Measurements from ENCODE around the gene TMEM258.

TMEM258 gene

GRCh38 chr11:61820174-61820573 lies 27.8 kb upstream of the TMEM258 start:
- no peak for DNase-seq (ENCODE audit: low spot score)

GRCh38 chr11:61817471-61818202 lies 25.2 kb upstream of the TMEM258 start:
- no peak for DNase-seq (ENCODE audit: low spot score)

- no peak for DNase-seq (ENCODE audit: low spot score)
Observed at GRCh38 chr11:61816736-61817455, 24.5 kb upstream of the TMEM258 start, which contains the start of gene FADS1. TSS of gene FADS1 (minus strand) at chr11:61817003. CDS start at chr11:61816929, 74 bp downstream.

- no peak for DNase-seq (ENCODE audit: low spot score)
Observed at GRCh38 chr11:61815790-61816735, 23.7 kb upstream of the TMEM258 start.

GRCh38 chr11:61814958-61815789 lies 22.8 kb upstream of the TMEM258 start:
- no peak for DNase-seq (ENCODE audit: low spot score)

GRCh38 chr11:61814247-61814957 lies 22.0 kb upstream of the TMEM258 start:
- DNase-seq (ENCODE audit: low spot score): peak; percentile 23

GRCh38 chr11:61812736-61813411 lies 20.5 kb upstream of the TMEM258 start:
- DNase-seq (ENCODE audit: low spot score): no peak

GRCh38 chr11:61811831-61812230 lies 19.4 kb upstream of the TMEM258 start:
- DNase-seq (ENCODE audit: low spot score): no peak

GRCh38 chr11:61810671-61811175 lies 18.3 kb upstream of the TMEM258 start:
- DNase-seq (ENCODE audit: low spot score): no peak

GRCh38 chr11:61806785-61807184 lies 14.4 kb upstream of the TMEM258 start:
- DNase-seq (ENCODE audit: low spot score): no peak

GRCh38 chr11:61805146-61805545 lies 12.7 kb upstream of the TMEM258 start:
- no peak for DNase-seq (ENCODE audit: low spot score)

GRCh38 chr11:61803889-61804647 lies 11.7 kb upstream of the TMEM258 start:
- DNase-seq (ENCODE audit: low spot score): no peak

GRCh38 chr11:61802605-61803004 lies 10.2 kb upstream of the TMEM258 start:
- no peak for DNase-seq (ENCODE audit: low spot score)

- no peak for DNase-seq (ENCODE audit: low spot score)
Observed at GRCh38 chr11:61800331-61801281, 8.2 kb upstream of the TMEM258 start.

- DNase-seq (ENCODE audit: low spot score): no peak
Observed at GRCh38 chr11:61799665-61800284, 7.4 kb upstream of the TMEM258 start.

GRCh38 chr11:61797263-61797944 lies 5.0 kb upstream of the TMEM258 start:
- DNase-seq (ENCODE audit: low spot score): peak; percentile 86

Measured in NAMALWA (cell line).